Measurements from ENCODE around the gene TMEM59.

Gene TMEM59

GRCh38 chr1:54002544-54003248 is 50.3 kb downstream of the TMEM59 start:
- Histone ChIP-seq H3K4me1 (ENCODE audit: control insufficient read depth, low read length) (no peaks in the 10 kb centered on the region), H3K4me2 (ENCODE audit: low read length) (no peak overlapping the region), H3K9me3 (ENCODE audit: control insufficient read depth, insufficient read depth, low read length) (no peaks in the 10 kb centered on the region), H4K20me1 (ENCODE audit: control insufficient read depth, insufficient read depth, low read depth, low read length) (no peaks in the 10 kb centered on the region), H3K27ac (ENCODE audit: low read depth, low read length) (no peak overlapping the region), H3F3A (ENCODE audit: control insufficient read depth, insufficient read depth) (no peaks in the 10 kb centered on the region), H3K27me3 (ENCODE audit: control insufficient read depth, low read length) (no peaks in the 10 kb centered on the region), H3K4me3 (ENCODE audit: low read length) (no peak overlapping the region), H3K79me2 (ENCODE audit: control insufficient read depth, low read length) (no peaks in the 10 kb centered on the region), H3K36me3 (ENCODE audit: control insufficient read depth, low read length) (no peaks in the 10 kb centered on the region), H3K9me2 (replicated peaks; ENCODE audit: control insufficient read depth, low read length) (no peaks in the 10 kb centered on the region)
- no peak for TF ChIP-seq CTCF (IDR thresholded peaks at IDR 0.05; ENCODE audit: low read depth, low read length, poor library complexity, severe bottlenecking)
- TF ChIP-seq EZH2phosphoT487 (IDR thresholded peaks at IDR 0.05; ENCODE audit: borderline replicate concordance, low read length), result no peak

- H3K27me3 ChIP-seq (ENCODE audit: control insufficient read depth, low read length), result no peaks in the 10 kb centered on the region
- no peaks in the 10 kb centered on the region for H3K36me3 ChIP-seq (ENCODE audit: control insufficient read depth, low read length)
- TF ChIP-seq CTCF (IDR thresholded peaks at IDR 0.05; ENCODE audit: low read depth, low read length, poor library complexity, severe bottlenecking) (no peak), EZH2phosphoT487 (IDR thresholded peaks at IDR 0.05; ENCODE audit: borderline replicate concordance, low read length) (no peak)
- H3K4me1 ChIP-seq (ENCODE audit: control insufficient read depth, low read length), result no peaks in the 10 kb centered on the region
- H3K4me3 ChIP-seq (ENCODE audit: low read length), result no peak overlapping the region
- no peak overlapping the region for H3K4me2 ChIP-seq (ENCODE audit: low read length)
- H3K27ac ChIP-seq (ENCODE audit: low read depth, low read length), result no peak overlapping the region
- no peaks in the 10 kb centered on the region for H3K9me2 ChIP-seq (replicated peaks; ENCODE audit: control insufficient read depth, low read length)
- no peaks in the 10 kb centered on the region for H4K20me1 ChIP-seq (ENCODE audit: control insufficient read depth, insufficient read depth, low read depth, low read length)
- no peaks in the 10 kb centered on the region for H3K9me3 ChIP-seq (ENCODE audit: control insufficient read depth, insufficient read depth, low read length)
- no peaks in the 10 kb centered on the region for H3K79me2 ChIP-seq (ENCODE audit: control insufficient read depth, low read length)
- H3F3A ChIP-seq (ENCODE audit: control insufficient read depth, insufficient read depth), result no peaks in the 10 kb centered on the region
These were observed 51.4 kb downstream of the TMEM59 start for GRCh38 chr1:54001591-54001990.

GRCh38 chr1:53999920-54000319 is 53.1 kb downstream of the TMEM59 start:
- H3K4me1 ChIP-seq (ENCODE audit: control insufficient read depth, low read length), result no peaks in the 10 kb centered on the region
- no peaks in the 10 kb centered on the region for H3K27me3 ChIP-seq (ENCODE audit: control insufficient read depth, low read length)
- H3K36me3 ChIP-seq (ENCODE audit: control insufficient read depth, low read length), result no peaks in the 10 kb centered on the region
- no peak overlapping the region for H3K4me2 ChIP-seq (ENCODE audit: low read length)
- H3K9me3 ChIP-seq (ENCODE audit: control insufficient read depth, insufficient read depth, low read length), result no peaks in the 10 kb centered on the region
- H4K20me1 ChIP-seq (ENCODE audit: control insufficient read depth, insufficient read depth, low read depth, low read length), result no peaks in the 10 kb centered on the region
- no peak for TF ChIP-seq CTCF (IDR thresholded peaks at IDR 0.05; ENCODE audit: low read depth, low read length, poor library complexity, severe bottlenecking)
- TF ChIP-seq EZH2phosphoT487 (IDR thresholded peaks at IDR 0.05; ENCODE audit: borderline replicate concordance, low read length), result no peak
- H3K4me3 ChIP-seq (ENCODE audit: low read length), result no peak overlapping the region
- no peaks in the 10 kb centered on the region for H3F3A ChIP-seq (ENCODE audit: control insufficient read depth, insufficient read depth)
- no peaks in the 10 kb centered on the region for H3K79me2 ChIP-seq (ENCODE audit: control insufficient read depth, low read length)
- no peaks in the 10 kb centered on the region for H3K9me2 ChIP-seq (replicated peaks; ENCODE audit: control insufficient read depth, low read length)
- H3K27ac ChIP-seq (ENCODE audit: low read depth, low read length), result no peak overlapping the region
